ENCODE data around the gene UTRN. TPM values are rescaled to one million over a fixed set of nuclear protein-coding genes. Genes with fewer than 3 reads are reported as not detected.

Gene UTRN
- total RNA-seq, 1 experiment from 2014 or later, result 84.8 TPM

DNA sequence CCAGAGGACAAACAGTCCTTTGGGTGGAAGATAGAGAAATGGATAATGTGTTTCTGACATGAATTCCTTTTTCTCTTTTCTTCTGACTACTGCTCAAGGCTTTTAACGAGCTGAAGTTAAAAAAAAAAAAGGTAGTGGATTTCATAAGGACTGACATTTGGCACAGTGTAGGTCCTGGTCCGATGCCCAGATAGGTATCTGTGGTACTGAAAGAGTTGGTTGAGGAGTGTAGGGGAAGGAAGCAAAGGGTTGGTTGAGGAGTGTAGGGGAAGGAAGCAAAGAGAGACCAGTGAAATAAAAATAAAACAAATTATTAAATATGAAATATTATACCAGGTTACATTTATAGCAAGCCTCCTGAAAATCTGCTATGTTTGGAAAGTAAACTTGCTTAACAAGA lies 11.8 kb downstream of the UTRN start:
- Mint-ChIP-seq H3K36me3 (ENCODE audit: insufficient read depth, unreplicated experiment) (peaks cover 15% of the 10 kb centered on the region), H3K4me3 (ENCODE audit: unreplicated experiment) (peak overlapping the region; percentile 0), H3K9me3 (ENCODE audit: unreplicated experiment) (no peaks in the 10 kb centered on the region), H3K27ac (ENCODE audit: low read depth, unreplicated experiment) (peak overlapping the region; percentile 57), H3K27me3 (ENCODE audit: insufficient read depth, unreplicated experiment) (no peaks in the 10 kb centered on the region), H3K4me1 (ENCODE audit: insufficient read depth, unreplicated experiment) (peaks cover 9% of the 10 kb centered on the region)
- DNase-seq (ENCODE audit: unreplicated experiment), result peak; percentile 41
- ChIA-PET CTCF (interaction anchor here (0.6 to 1.4 kb wide), 3 partner anchors 27 to 91 kb away, joined by 3 to 5 read pairs (median 3); no protein-coding TSS in a partner anchor), POLR2A (interaction anchor here (0.6 to 3.8 kb wide), 6 partner anchors 8 to 44 kb away, joined by 3 to 21 read pairs (median 3); no protein-coding TSS in a partner anchor)
- intact Hi-C loops (cut with micrococcal nuclease), result no loop called here
- TF ChIP-seq, protein P1, sequence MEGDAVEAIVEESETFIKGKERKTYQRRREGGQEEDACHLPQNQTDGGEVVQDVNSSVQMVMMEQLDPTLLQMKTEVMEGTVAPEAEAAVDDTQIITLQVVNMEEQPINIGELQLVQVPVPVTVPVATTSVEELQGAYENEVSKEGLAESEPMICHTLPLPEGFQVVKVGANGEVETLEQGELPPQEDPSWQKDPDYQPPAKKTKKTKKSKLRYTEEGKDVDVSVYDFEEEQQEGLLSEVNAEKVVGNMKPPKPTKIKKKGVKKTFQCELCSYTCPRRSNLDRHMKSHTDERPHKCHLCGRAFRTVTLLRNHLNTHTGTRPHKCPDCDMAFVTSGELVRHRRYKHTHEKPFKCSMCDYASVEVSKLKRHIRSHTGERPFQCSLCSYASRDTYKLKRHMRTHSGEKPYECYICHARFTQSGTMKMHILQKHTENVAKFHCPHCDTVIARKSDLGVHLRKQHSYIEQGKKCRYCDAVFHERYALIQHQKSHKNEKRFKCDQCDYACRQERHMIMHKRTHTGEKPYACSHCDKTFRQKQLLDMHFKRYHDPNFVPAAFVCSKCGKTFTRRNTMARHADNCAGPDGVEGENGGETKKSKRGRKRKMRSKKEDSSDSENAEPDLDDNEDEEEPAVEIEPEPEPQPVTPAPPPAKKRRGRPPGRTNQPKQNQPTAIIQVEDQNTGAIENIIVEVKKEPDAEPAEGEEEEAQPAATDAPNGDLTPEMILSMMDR (IDR thresholded peaks at IDR 0.05; ENCODE audit: unreplicated experiment), result no peak
- no TSS peak for BruUV-seq (replicated peaks)

DNA sequence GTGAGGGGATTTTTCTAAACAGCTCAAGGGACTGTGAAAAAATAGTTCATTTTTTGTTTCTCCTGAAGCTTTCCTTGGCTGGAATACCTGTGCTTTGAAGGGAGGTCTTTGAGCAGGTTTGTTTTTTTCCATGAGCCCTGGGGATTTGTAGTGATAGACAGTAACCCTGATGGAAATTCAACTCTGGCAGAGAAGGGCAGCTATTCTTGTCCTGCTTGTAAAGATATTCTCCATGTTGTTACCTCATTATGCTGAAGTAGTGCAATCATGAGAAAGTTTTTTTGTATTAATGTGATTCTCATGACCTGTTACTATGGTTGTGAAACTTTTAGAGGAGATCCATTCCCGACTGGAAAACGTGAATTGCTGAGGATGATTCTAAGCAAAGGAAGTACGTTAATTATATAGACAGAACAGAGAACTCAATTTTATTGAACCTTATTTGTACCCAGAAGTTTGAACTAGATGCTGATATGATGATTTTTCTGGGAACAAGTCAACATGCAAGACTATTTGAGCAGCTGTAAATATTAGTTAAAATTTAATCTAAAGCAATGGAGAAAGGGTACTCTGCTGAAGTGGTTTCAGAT lies 12.5 kb downstream of the UTRN start:
- intact Hi-C loops (cut with micrococcal nuclease), result no loop called here
- TF ChIP-seq, protein P1 (IDR thresholded peaks at IDR 0.05; ENCODE audit: unreplicated experiment), result no peak
- peaks cover 9% of the 10 kb centered on the region for H3K36me3 Mint-ChIP-seq (ENCODE audit: insufficient read depth, unreplicated experiment)
- H3K27me3 Mint-ChIP-seq (ENCODE audit: insufficient read depth, unreplicated experiment), result no peaks in the 10 kb centered on the region
- CTCF ChIA-PET, result interaction anchor here (1.4 kb wide), 1 partner anchor 26 kb away, joined by 5 read pairs; no protein-coding TSS in a partner anchor
- peak overlapping the region; percentile 57 for H3K27ac Mint-ChIP-seq (ENCODE audit: low read depth, unreplicated experiment)
- DNase-seq (ENCODE audit: unreplicated experiment), result no peak
- peaks cover 12% of the 10 kb centered on the region for H3K4me1 Mint-ChIP-seq (ENCODE audit: insufficient read depth, unreplicated experiment)
- H3K9me3 Mint-ChIP-seq (ENCODE audit: unreplicated experiment), result no peaks in the 10 kb centered on the region
- no peak overlapping the region for H3K4me3 Mint-ChIP-seq (ENCODE audit: unreplicated experiment)
- no TSS peak for BruUV-seq (replicated peaks)
- POLR2A ChIA-PET, result interaction anchor here (0.6 to 3.8 kb wide), 5 partner anchors 8 to 45 kb away, joined by 3 to 21 read pairs (median 3); no protein-coding TSS in a partner anchor

DNA sequence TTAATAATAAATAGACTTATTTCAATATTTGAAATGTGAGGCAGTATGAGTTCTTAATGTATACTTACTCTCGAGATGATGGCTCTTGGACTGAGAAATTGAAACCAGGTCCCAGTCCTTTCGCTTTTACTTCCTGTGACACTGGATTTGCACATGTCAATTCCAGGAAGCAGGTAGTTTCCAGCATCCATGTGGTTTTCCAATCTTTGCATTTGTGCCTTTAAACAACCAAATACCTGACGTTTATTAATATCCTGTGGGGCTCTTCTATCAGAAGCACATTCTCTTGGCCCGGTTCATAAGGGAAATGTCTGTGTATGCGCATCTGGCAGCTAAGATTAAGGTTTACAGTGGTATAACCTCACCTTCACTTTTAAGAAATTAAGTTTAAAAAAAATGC lies 13.1 kb downstream of the UTRN start:
- TF ChIP-seq, protein P1 (IDR thresholded peaks at IDR 0.05; ENCODE audit: unreplicated experiment), result no peak
- ChIA-PET POLR2A (interaction anchor here (1.5 to 3.8 kb wide), 2 partner anchors 12 to 14 kb away, joined by 3 to 21 read pairs; no protein-coding TSS in a partner anchor), CTCF (interaction anchor here (0.6 kb wide), 1 partner anchor 201 kb away, joined by 3 read pairs; no protein-coding TSS in a partner anchor)
- H3K4me1 Mint-ChIP-seq (ENCODE audit: insufficient read depth, unreplicated experiment), result peaks cover 16% of the 10 kb centered on the region
- no peak overlapping the region for H3K27ac Mint-ChIP-seq (ENCODE audit: low read depth, unreplicated experiment)
- H3K4me3 Mint-ChIP-seq (ENCODE audit: unreplicated experiment), result no peak overlapping the region
- intact Hi-C loops (cut with micrococcal nuclease), result no loop called here
- H3K27me3 Mint-ChIP-seq (ENCODE audit: insufficient read depth, unreplicated experiment), result no peaks in the 10 kb centered on the region
- peaks cover 7% of the 10 kb centered on the region for H3K36me3 Mint-ChIP-seq (ENCODE audit: insufficient read depth, unreplicated experiment)
- H3K9me3 Mint-ChIP-seq (ENCODE audit: unreplicated experiment), result no peaks in the 10 kb centered on the region
- no TSS peak for BruUV-seq (replicated peaks)
- DNase-seq (ENCODE audit: unreplicated experiment), result no peak

DNA sequence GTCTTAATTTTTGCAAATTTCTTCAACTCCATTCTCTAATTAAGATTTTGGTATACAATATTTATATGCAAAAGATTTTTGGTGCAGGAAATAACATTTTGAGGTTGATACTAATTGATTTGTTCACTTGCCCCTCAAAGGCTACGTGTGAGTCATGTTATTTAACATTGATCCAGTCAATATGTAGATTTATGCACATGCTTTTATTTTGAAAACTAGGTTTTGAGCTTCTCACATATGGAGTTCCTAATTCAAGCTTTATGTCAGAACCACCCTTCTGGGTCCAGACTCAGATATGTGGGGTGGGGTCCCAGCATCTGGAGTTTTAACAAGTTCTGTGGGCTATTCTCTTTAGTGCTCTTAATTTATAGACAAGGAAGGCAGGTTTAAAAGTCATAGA lies 13.8 kb downstream of the UTRN start:
- no TSS peak for BruUV-seq (replicated peaks)
- peaks cover 16% of the 10 kb centered on the region for H3K4me1 Mint-ChIP-seq (ENCODE audit: insufficient read depth, unreplicated experiment)
- CTCF ChIA-PET, result interaction anchor here (0.6 to 1.1 kb wide), 2 partner anchors 12 to 202 kb away, joined by 3 read pairs; no protein-coding TSS in a partner anchor
- peaks cover 7% of the 10 kb centered on the region for H3K36me3 Mint-ChIP-seq (ENCODE audit: insufficient read depth, unreplicated experiment)
- intact Hi-C loops (cut with micrococcal nuclease), result no loop called here
- no peak overlapping the region for H3K27ac Mint-ChIP-seq (ENCODE audit: low read depth, unreplicated experiment)
- H3K27me3 Mint-ChIP-seq (ENCODE audit: insufficient read depth, unreplicated experiment), result no peaks in the 10 kb centered on the region
- no peaks in the 10 kb centered on the region for H3K9me3 Mint-ChIP-seq (ENCODE audit: unreplicated experiment)
- H3K4me3 Mint-ChIP-seq (ENCODE audit: unreplicated experiment), result no peak overlapping the region
- POLR2A ChIA-PET, result no interaction called here
- no peak for DNase-seq (ENCODE audit: unreplicated experiment)
- TF ChIP-seq, protein P1 (IDR thresholded peaks at IDR 0.05; ENCODE audit: unreplicated experiment), result no peak

Measured in MCF 10A (cell line).